ENCODE data around the gene SHC3.

The SHC3 gene

GRCh38 chr9:89195131-89195797 is 16.6 kb upstream of the SHC3 start:
- DNase-seq: no peak
- no peak for TF ChIP-seq POLR2A (IDR thresholded peaks at IDR 0.05; ENCODE audit: low read length)
- TF ChIP-seq GATA1 (IDR thresholded peaks at IDR 0.05; ENCODE audit: low read depth, low read length): no peak

- TF ChIP-seq POLR2A (IDR thresholded peaks at IDR 0.05; ENCODE audit: low read length) (no peak), GATA1 (IDR thresholded peaks at IDR 0.05; ENCODE audit: low read depth, low read length) (no peak)
- DNase-seq: no peak
Observed at GRCh38 chr9:89194421-89195130, 16.0 kb upstream of the SHC3 start.

GRCh38 chr9:89191004-89191403 is 12.4 kb upstream of the SHC3 start:
- DNase-seq: no peak
- TF ChIP-seq POLR2A (IDR thresholded peaks at IDR 0.05; ENCODE audit: low read length) (no peak), GATA1 (IDR thresholded peaks at IDR 0.05; ENCODE audit: low read depth, low read length) (no peak)

GRCh38 chr9:89189215-89189614 is 10.6 kb upstream of the SHC3 start:
- no peak for TF ChIP-seq POLR2A (IDR thresholded peaks at IDR 0.05; ENCODE audit: low read length)
- no peak for TF ChIP-seq GATA1 (IDR thresholded peaks at IDR 0.05; ENCODE audit: low read depth, low read length)
- peak in 1 of 2 experiments; percentile 16 for DNase-seq

- no peak for DNase-seq
- no peak for TF ChIP-seq POLR2A (IDR thresholded peaks at IDR 0.05; ENCODE audit: low read length)
- TF ChIP-seq GATA1 (IDR thresholded peaks at IDR 0.05; ENCODE audit: low read depth, low read length): no peak
Observed at GRCh38 chr9:89187950-89188349, 9.3 kb upstream of the SHC3 start.

GRCh38 chr9:89187541-89187940 is 8.9 kb upstream of the SHC3 start:
- DNase-seq: no peak
- TF ChIP-seq POLR2A (IDR thresholded peaks at IDR 0.05; ENCODE audit: low read length) (no peak), GATA1 (IDR thresholded peaks at IDR 0.05; ENCODE audit: low read depth, low read length) (no peak)

GRCh38 chr9:89186960-89187359 is 8.3 kb upstream of the SHC3 start:
- no peak for TF ChIP-seq GATA1 (IDR thresholded peaks at IDR 0.05; ENCODE audit: low read depth, low read length)
- TF ChIP-seq POLR2A (IDR thresholded peaks at IDR 0.05; ENCODE audit: low read length): no peak
- DNase-seq: no peak

GRCh38 chr9:89185980-89186379 is 7.4 kb upstream of the SHC3 start:
- TF ChIP-seq GATA1 (IDR thresholded peaks at IDR 0.05; ENCODE audit: low read depth, low read length) (no peak), POLR2A (IDR thresholded peaks at IDR 0.05; ENCODE audit: low read length) (no peak)
- peak; percentile 13 to 14 for DNase-seq

GRCh38 chr9:89183146-89183545 is 4.5 kb upstream of the SHC3 start:
- TF ChIP-seq POLR2A (IDR thresholded peaks at IDR 0.05; ENCODE audit: low read length): no peak
- TF ChIP-seq GATA1 (IDR thresholded peaks at IDR 0.05; ENCODE audit: low read depth, low read length): no peak

GRCh38 chr9:89182369-89182768 is 3.8 kb upstream of the SHC3 start:
- TF ChIP-seq POLR2A (IDR thresholded peaks at IDR 0.05; ENCODE audit: low read length) (no peak), GATA1 (IDR thresholded peaks at IDR 0.05; ENCODE audit: low read depth, low read length) (no peak)
- DNase-seq: no peak

More at GRCh38 chr9:89183146-89183545, 4.5 kb upstream of the SHC3 start:
- DNase-seq: no peak

- TF ChIP-seq POLR2A (IDR thresholded peaks at IDR 0.05; ENCODE audit: low read length) (no peak), GATA1 (IDR thresholded peaks at IDR 0.05; ENCODE audit: low read depth, low read length) (no peak)
- DNase-seq: peak; percentile 52 to 61
Observed at GRCh38 chr9:89179895-89180734, 1.5 kb upstream of the SHC3 start.

- no peak for TF ChIP-seq POLR2A (IDR thresholded peaks at IDR 0.05; ENCODE audit: low read length)
- DNase-seq: no peak
Observed at GRCh38 chr9:89179540-89179894, 899 bp upstream of the SHC3 start.

GRCh38 chr9:89178830-89179539 is 367 bp upstream of the SHC3 start:
- DNase-seq: no peak
- TF ChIP-seq POLR2A (IDR thresholded peaks at IDR 0.05; ENCODE audit: low read length) (no peak), GATA1 (IDR thresholded peaks at IDR 0.05; ENCODE audit: low read depth, low read length) (no peak)

Data from erythroblast (primary cell).